ENCODE data around the gene ABCC8.
"Not testable (repeated sequence)": the region's sequence is repeated elsewhere in the genome, so short reads cannot be mapped to it uniquely, and the experiment has no call there.

ABCC8 gene

GRCh38 chr11:17468122-17468521 is 8.5 kb downstream of the ABCC8 start:
- no peak for DNase-seq

GRCh38 chr11:17463546-17464174 is 13.0 kb downstream of the ABCC8 start:
- DNase-seq = no peak

GRCh38 chr11:17462940-17463339 is 13.7 kb downstream of the ABCC8 start:
- no peak for DNase-seq

- DNase-seq = no peak
These were observed 16.2 kb downstream of the ABCC8 start for GRCh38 chr11:17460406-17460805.

- no peak for DNase-seq
These were observed 17.3 kb downstream of the ABCC8 start for GRCh38 chr11:17459236-17459896.

GRCh38 chr11:17458268-17458667 is 18.4 kb downstream of the ABCC8 start:
- no peak for DNase-seq

- DNase-seq = no peak
These were observed 19.1 kb downstream of the ABCC8 start for GRCh38 chr11:17457396-17458173.

- no peak for DNase-seq
These were observed 24.0 kb downstream of the ABCC8 start for GRCh38 chr11:17452668-17453067.

- no peak for DNase-seq
These were observed 27.5 kb downstream of the ABCC8 start for GRCh38 chr11:17449158-17449557.

- DNase-seq = no peak
These were observed 30.2 kb downstream of the ABCC8 start for GRCh38 chr11:17446482-17446881.

GRCh38 chr11:17445240-17445795 is 31.3 kb downstream of the ABCC8 start:
- DNase-seq = no peak

GRCh38 chr11:17443926-17444690 is 32.5 kb downstream of the ABCC8 start:
- no peak for DNase-seq

- DNase-seq = no peak
These were observed 33.2 kb downstream of the ABCC8 start for GRCh38 chr11:17443423-17443822.

- no peak for DNase-seq
These were observed 33.6 kb downstream of the ABCC8 start for GRCh38 chr11:17443000-17443399.

GRCh38 chr11:17439316-17439782 is 37.3 kb downstream of the ABCC8 start:
- DNase-seq = no peak

GRCh38 chr11:17437366-17437765 is 39.3 kb downstream of the ABCC8 start:
- DNase-seq = no peak

- DNase-seq = no peak
These were observed 42.5 kb downstream of the ABCC8 start for GRCh38 chr11:17434108-17434507.

GRCh38 chr11:17432002-17432401 is 44.6 kb downstream of the ABCC8 start:
- DNase-seq = no peak

- no peak for DNase-seq
These were observed 45.5 kb downstream of the ABCC8 start for GRCh38 chr11:17431139-17431538.

- DNase-seq = no peak
These were observed 46.0 kb downstream of the ABCC8 start for GRCh38 chr11:17430616-17431015.

GRCh38 chr11:17428925-17429324 is 47.7 kb downstream of the ABCC8 start:
- no peak for DNase-seq

- no peak for DNase-seq
These were observed 48.4 kb downstream of the ABCC8 start for GRCh38 chr11:17428261-17428660.

- not testable (repeated sequence) for DNase-seq
These were observed 50.4 kb downstream of the ABCC8 start for GRCh38 chr11:17426233-17426632.

All from CD4-positive, alpha-beta T cell treated with Interleukin-6 for 4 hours (primary cell).